ENCODE measurements around the gene ZNF169.
"Not testable (repeated sequence)": the region's sequence is repeated elsewhere in the genome, so short reads cannot be mapped to it uniquely, and the experiment has no call there.

GRCh38 chr9:94347451-94347850 is 88.4 kb downstream of the ZNF169 start:
- not testable (repeated sequence) for TF ChIP-seq CTCF (IDR thresholded peaks at IDR 0.05; ENCODE audit: insufficient read depth, low read length, poor library complexity, severe bottlenecking); EZH2phosphoT487 (conservative IDR thresholded peaks at IDR 0.05; ENCODE audit: low read length)

All from SU-DHL-6 (cell line).